H1 (cell line): Measurements from ENCODE around the gene DTX4. TPM values are rescaled to one million over a fixed set of nuclear protein-coding genes. Genes with fewer than 3 reads are reported as not detected.

Source experiments
- ATF2 ChIP-seq: IDR thresholded peaks from 2 replicates; pipeline ENCODE4 v1.6.1; 2012; ENCODE audit warnings: low read length, inconsistent platforms
- HDAC2 ChIP-seq, 2 experiments: fragments of 300-600 bp in 1 of 2; sonication (generic) in 1 of 2; IDR thresholded peaks; 2 replicates each; pipeline ENCODE4 v1.6.1; 2011 to 2012; ENCODE audit warnings: low read depth in 2 of 2, low read length in 2 of 2, mild to moderate bottlenecking in 2 of 2, moderate library complexity in 2 of 2, borderline replicate concordance in 1 of 2, inconsistent platforms in 1 of 2
- polyA plus RNA-seq, 7 experiments: library from polyadenylated mRNA; depleted of rRNA in 3 of 7; stranded (reverse) in 5 of 7; unstranded in 2 of 7; fragments of >200 nt in 5 of 7; fragments of 200-250 nt in 2 of 7; gene quantifications; 1 replicate in 5 of 7; 2 replicates in 1 of 7; 4 replicates in 1 of 7; pipeline versions ENCODE4 v1.2.1 to v1.2.3, GENCODE V29; 2011 to 2013; ENCODE audit warnings: missing spikeins in 2 of 7, mixed read lengths in 2 of 7
- total RNA-seq: library from RNA; stranded (reverse); fragmentation: NEBNext Ultra II Directional; extraction: Animal tissue kit (Norgen Biotek cat#: 25700); gene quantifications from 2 replicates; pipeline ENCODE4 v1.2.1, GENCODE V29; 2021

DTX4 gene
- total and polyA plus RNA-seq, 2 of the 8 experiments (the other 6 are each of a cell fraction or from before 2014, with no cell fraction given), result 5.1 to 18.8 TPM

- TF ChIP-seq ATF2, result no peak
- no peak for TF ChIP-seq HDAC2 (IDR thresholded peaks at IDR 0.05; ENCODE audit: borderline replicate concordance in 1 of 2, low read depth in 2 of 2, low read length in 2 of 2)
These were observed 33.7 kb downstream of the DTX4 start (continued) for GRCh38 chr11:59205648-59206047.
